Effector memory CD8-positive, alpha-beta T cell (primary cell): ENCODE results near the gene AGRN.
"Not testable (repeated sequence)": the region's sequence is repeated elsewhere in the genome, so short reads cannot be mapped to it uniquely, and the experiment has no call there.

Experiments
- ATAC-seq: fragments of 150-1000 bp; cut with Tn5 transposase; replicated peaks from 2 replicates; pipeline ENCODE4 v1.10.0; 2021; ENCODE audit warnings: mild to moderate bottlenecking, moderate library complexity
- DNase-seq, 3 experiments: peaks; one replicate each; pipeline ENCODE4 v3.0.0; 2021
- H3K27ac Mint-ChIP-seq, 2 donors: one replicate each; pipeline ENCODE4 v1.8.0; 2022; ENCODE audit warnings: mild to moderate bottlenecking in 2 of 2, mixed read lengths in 2 of 2, moderate library complexity in 2 of 2
- H3K27me3 Mint-ChIP-seq, 2 donors: one replicate each; pipeline ENCODE4 v1.8.0; 2022; ENCODE audit warnings: mixed read lengths in 2 of 2
- H3K36me3 Mint-ChIP-seq: one replicate; pipeline ENCODE4 v1.8.0; 2022; ENCODE audit warnings: mild to moderate bottlenecking, moderate library complexity, mixed read lengths; ENCODE audit not compliant: insufficient read depth
- H3K4me1 Mint-ChIP-seq, 2 donors: one replicate each; pipeline ENCODE4 v1.8.0; 2022; ENCODE audit warnings: low read depth in 2 of 2, mixed read lengths in 2 of 2
- H3K4me3 Mint-ChIP-seq, 2 donors: one replicate each; pipeline ENCODE4 v1.8.0; 2022; ENCODE audit warnings: mild to moderate bottlenecking in 2 of 2, mixed read lengths in 2 of 2, moderate library complexity in 2 of 2
- H3K9me3 Mint-ChIP-seq, 2 donors: one replicate each; pipeline ENCODE4 v1.8.0; 2022; ENCODE audit warnings: mixed read lengths in 2 of 2

AGRN gene

GRCh38 chr1:1013922-1014648 lies 5.8 kb upstream of the AGRN start:
- Mint-ChIP-seq H3K36me3 (peaks cover 9% of the 10 kb centered on the region), H3K27me3 (peaks cover 0 to 4% of the 10 kb centered on the region in 2 donors), H3K9me3 (no peaks in the 10 kb centered on the region), H3K4me3 (peak overlapping the region; percentile 95 to 99), H3K4me1 (peaks cover 22% of the 10 kb centered on the region in 2 donors), H3K27ac (peak overlapping the region; percentile 98 to 99)
- no peak for DNase-seq
- peak; percentile 15 for ATAC-seq

GRCh38 chr1:1014799-1015681 lies 4.9 kb upstream of the AGRN start:
- ATAC-seq (no peak), DNase-seq (no peak)
- Mint-ChIP-seq H3K9me3 (no peaks in the 10 kb centered on the region), H3K27me3 (no peaks in the 10 kb centered on the region), H3K27ac (peak overlapping the region; percentile 98 to 99), H3K36me3 (peaks cover 9% of the 10 kb centered on the region), H3K4me1 (peaks cover 20 to 21% of the 10 kb centered on the region in 2 donors), H3K4me3 (peak overlapping the region; percentile 95 to 99)

DNA sequence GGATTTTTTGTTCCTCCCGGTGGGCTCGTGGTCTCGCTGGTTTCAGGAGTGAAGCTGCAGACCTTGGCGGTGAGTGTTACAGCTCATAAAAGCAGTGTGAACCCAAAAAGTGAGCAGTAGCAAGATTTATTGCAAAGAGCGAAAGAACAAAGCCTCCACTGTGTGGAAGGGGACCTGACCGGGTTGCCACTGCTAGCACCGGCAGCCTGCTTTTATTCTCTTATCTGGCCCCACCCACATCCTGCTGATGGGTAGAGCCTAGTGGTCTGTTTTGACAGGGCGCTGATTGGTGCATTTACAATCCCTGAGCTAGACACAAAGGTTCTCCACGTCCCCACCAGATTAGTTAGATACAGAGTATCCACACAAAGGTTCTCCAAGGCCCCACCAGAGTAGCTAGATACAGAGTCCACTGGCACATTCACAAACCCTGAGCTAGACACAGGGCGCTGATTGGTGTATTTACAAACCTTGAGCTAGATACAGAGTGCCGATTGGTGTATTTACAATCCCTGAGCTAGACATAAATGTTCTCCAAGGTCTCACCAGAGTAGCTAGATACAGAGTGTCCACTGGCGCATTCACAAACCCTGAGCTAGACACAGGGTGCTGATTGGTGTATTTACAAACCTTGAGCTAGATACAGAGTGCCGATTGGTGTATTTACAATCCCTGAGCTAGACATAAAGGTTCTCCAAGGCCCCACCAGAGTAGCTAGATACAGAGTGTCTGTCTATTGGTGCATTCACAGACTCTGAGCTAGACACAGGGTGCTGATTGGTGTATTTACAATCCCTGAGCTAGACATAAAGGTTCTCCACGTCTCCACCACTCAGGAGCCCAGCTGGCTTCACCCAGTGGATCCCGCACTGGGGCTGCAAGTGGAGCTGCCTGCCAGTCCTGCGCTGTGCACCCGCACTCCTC lies 2.3 kb upstream of the AGRN start:
- not testable (repeated sequence) for H3K9me3 Mint-ChIP-seq, ATAC-seq

DNA sequence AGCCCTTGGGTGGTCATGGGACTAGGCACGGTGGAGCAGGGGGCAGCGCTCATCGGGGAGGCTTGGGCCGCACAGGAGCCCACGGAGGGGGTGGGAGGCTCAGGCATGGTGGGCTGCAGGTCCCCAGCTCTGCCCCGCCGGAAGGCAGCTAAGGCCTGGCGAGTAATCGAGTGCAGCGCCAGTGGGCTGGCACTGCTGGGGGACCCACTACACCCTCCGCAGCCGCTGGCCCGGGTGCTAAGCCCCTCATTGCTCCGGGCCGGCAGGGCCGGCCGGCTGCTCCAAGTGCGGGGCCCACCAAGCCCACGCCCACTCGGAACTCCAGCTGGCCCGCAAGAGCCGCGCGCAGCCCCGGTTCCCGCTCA lies 1.6 kb upstream of the AGRN start:
- H3K27me3 Mint-ChIP-seq = peaks cover 4 to 14% of the 10 kb centered on the region in 2 donors
- peak overlapping the region in 1 of 2 donors; percentile 23 for H3K4me3 Mint-ChIP-seq
- H3K27ac Mint-ChIP-seq, H3K9me3 Mint-ChIP-seq, H3K36me3 Mint-ChIP-seq, ATAC-seq, DNase-seq: not testable (repeated sequence)
- peaks cover 13 to 18% of the 10 kb centered on the region in 2 donors for H3K4me1 Mint-ChIP-seq

More for the DNA sequence above, 2.3 kb upstream of the AGRN start:
- H3K27me3 Mint-ChIP-seq, DNase-seq, H3K27ac Mint-ChIP-seq, H3K36me3 Mint-ChIP-seq: not testable (repeated sequence)
- H3K4me3 Mint-ChIP-seq = peak overlapping the region in 1 of 2 donors; percentile 23
- peaks cover 19 to 20% of the 10 kb centered on the region in 2 donors for H3K4me1 Mint-ChIP-seq

DNA sequence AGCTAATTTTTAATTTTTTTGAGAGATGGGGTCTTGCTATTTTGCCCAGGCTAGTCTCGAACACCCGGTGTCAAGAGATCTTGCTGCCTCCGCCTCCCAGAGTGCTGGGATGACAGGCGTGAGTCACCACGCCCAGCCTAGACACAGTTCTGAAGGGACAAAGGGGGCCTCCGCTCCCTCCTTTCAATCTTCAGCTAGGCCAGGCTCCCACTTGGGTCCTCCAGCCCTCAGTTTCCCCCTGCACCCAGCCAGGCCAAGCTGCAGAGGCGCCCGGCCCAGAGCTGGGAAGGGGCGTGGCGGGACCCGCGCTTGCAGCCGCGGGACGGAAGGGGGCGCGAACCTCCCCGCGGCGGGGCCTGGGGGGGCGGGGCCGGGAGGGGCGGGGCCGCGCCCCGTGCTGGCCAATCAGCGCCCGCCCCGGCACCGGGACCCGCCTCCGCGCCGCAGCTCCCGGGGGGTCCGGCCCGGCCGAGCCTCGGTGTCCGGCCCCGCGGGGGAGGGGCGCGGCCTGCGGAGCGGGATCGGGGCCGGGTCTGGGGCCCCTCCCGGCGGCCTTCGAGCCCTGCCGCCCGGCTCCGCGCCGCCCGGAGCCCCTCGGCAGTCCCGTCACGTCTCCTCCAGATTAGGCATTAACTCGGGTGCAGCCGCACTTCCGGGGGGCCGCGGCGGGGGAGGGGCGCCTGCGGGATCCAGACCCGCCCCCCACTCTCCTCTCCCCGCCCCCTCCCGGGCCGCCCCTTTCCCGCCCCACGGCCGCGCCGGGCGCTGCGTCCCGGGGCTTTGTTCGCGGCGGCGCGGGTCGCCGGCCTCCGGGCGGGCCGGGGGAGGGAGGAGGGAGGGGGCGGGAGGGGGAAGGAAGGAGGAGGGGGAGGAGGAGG lies 559 bp upstream of the AGRN start:
- ATAC-seq (peak; percentile 76), DNase-seq (peak; percentile 71 to 76 (median 73))
- Mint-ChIP-seq H3K9me3 (no peaks in the 10 kb centered on the region), H3K27ac (no peak overlapping the region), H3K27me3 (peaks cover 4 to 17% of the 10 kb centered on the region in 2 donors), H3K4me3 (peak overlapping the region; percentile 37 to 68), H3K4me1 (peaks cover 2 to 8% of the 10 kb centered on the region in 2 donors), H3K36me3 (peaks cover 3% of the 10 kb centered on the region)

- Mint-ChIP-seq H3K27me3 (peaks cover 4 to 17% of the 10 kb centered on the region in 2 donors), H3K36me3 (peaks cover 3% of the 10 kb centered on the region), H3K4me1 (peaks cover 0 to 5% of the 10 kb centered on the region in 2 donors), H3K4me3 (peak overlapping the region; percentile 61 to 67), H3K27ac (no peak overlapping the region), H3K9me3 (no peaks in the 10 kb centered on the region)
- ATAC-seq (no peak), DNase-seq (no peak)
Measured at GRCh38 chr1:1020415-1021009, 592 bp downstream of the AGRN start.

- Mint-ChIP-seq H3K36me3 (peaks cover 3% of the 10 kb centered on the region), H3K4me3 (peak overlapping the region; percentile 60 to 62), H3K27me3 (peaks cover 4 to 17% of the 10 kb centered on the region in 2 donors), H3K27ac (no peak overlapping the region), H3K9me3 (no peaks in the 10 kb centered on the region), H3K4me1 (peaks cover 0 to 5% of the 10 kb centered on the region in 2 donors)
- DNase-seq = no peak
- no peak for ATAC-seq
Measured at GRCh38 chr1:1021010-1021919, 1.3 kb downstream of the AGRN start.

DNA sequence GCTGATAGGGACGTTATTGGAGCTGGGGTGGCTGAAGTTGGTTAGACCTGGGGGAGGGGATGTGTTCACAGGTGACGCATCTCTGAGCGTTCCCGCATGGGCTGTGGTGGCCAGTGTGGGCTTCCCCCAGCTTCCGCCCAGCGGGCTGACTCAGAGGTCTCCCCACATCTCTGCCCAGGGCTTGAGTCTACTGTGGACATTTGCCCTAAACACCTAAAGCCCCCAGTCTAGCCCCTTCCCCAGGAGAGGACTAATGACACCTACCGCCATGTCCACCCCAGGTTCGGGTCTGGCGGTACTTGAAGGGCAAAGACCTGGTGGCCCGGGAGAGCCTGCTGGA lies 2.0 kb downstream of the AGRN start:
- Mint-ChIP-seq H3K27ac (no peak overlapping the region), H3K27me3 (peaks cover 4 to 17% of the 10 kb centered on the region in 2 donors), H3K4me1 (peaks cover 0 to 5% of the 10 kb centered on the region in 2 donors), H3K9me3 (no peaks in the 10 kb centered on the region), H3K36me3 (peaks cover 3% of the 10 kb centered on the region), H3K4me3 (no peak overlapping the region)
- DNase-seq (no peak), ATAC-seq (no peak)

- peaks cover 3% of the 10 kb centered on the region for H3K36me3 Mint-ChIP-seq
- H3K27ac Mint-ChIP-seq = peak overlapping the region in 1 of 2 donors; percentile 53
- no peaks in the 10 kb centered on the region for H3K9me3 Mint-ChIP-seq
- DNase-seq = no peak
- peaks cover 0 to under 1% of the 10 kb centered on the region in 2 donors for H3K4me1 Mint-ChIP-seq
- no peak for ATAC-seq
- peaks cover 4 to 17% of the 10 kb centered on the region in 2 donors for H3K27me3 Mint-ChIP-seq
- peak overlapping the region; percentile 20 to 38 for H3K4me3 Mint-ChIP-seq
Measured at GRCh38 chr1:1022302-1023009, 2.5 kb downstream of the AGRN start.

GRCh38 chr1:1023700-1024099 lies 3.8 kb downstream of the AGRN start:
- no peak for DNase-seq
- Mint-ChIP-seq H3K4me1 (no peaks in the 10 kb centered on the region), H3K36me3 (peaks cover 3% of the 10 kb centered on the region), H3K27ac (no peak overlapping the region), H3K27me3 (peaks cover 4 to 17% of the 10 kb centered on the region in 2 donors), H3K4me3 (no peak overlapping the region), H3K9me3 (no peaks in the 10 kb centered on the region)
- no peak for ATAC-seq
